Natural killer cell (primary cell): Measurements from ENCODE around the gene IMP4. TPM values are rescaled to one million over a fixed set of nuclear protein-coding genes. Genes with fewer than 3 reads are reported as not detected.
A peak's percentile ranks its signal among the peaks of the same experiment; 100 is the strongest.

Experiments
- ATAC-seq, 3 donors: fragments of 150-1000 bp in 2 of 3; fragments of 200-7000 bp in 1 of 3; cut with Tn5 transposase; 1 replicate in 1 of 3; 2 replicates in 2 of 3; pipeline ENCODE4 v1.10.0; 2021; ENCODE audit warnings: mild to moderate bottlenecking in 2 of 3, moderate library complexity in 2 of 3
- DNase-seq, 2 donors: peaks; one replicate each; pipeline versions ENCODE4 v3.0.0 to v3.0.0-alpha.2; 2013 to 2021; ENCODE audit warnings: mixed read lengths in 1 of 2
- H3K27ac ChIP-seq: one replicate; pipeline ENCODE4 v1.5.1; 2013; ENCODE audit warnings: mild to moderate bottlenecking, low read length
- H3K27me3 ChIP-seq: one replicate; pipeline ENCODE4 v1.6.1; 2013; ENCODE audit warnings: low read length; ENCODE audit not compliant: control insufficient read depth, insufficient read depth
- H3K36me3 ChIP-seq: one replicate; pipeline ENCODE4 v1.6.1; 2013; ENCODE audit warnings: low read length; ENCODE audit not compliant: control insufficient read depth, insufficient read depth
- H3K4me1 ChIP-seq: one replicate; pipeline ENCODE4 v1.6.1; 2013; ENCODE audit warnings: low read length; ENCODE audit not compliant: control insufficient read depth, insufficient read depth
- H3K4me3 ChIP-seq: one replicate; pipeline ENCODE4 v1.5.1; 2013; ENCODE audit warnings: low read length
- H3K9me3 ChIP-seq: one replicate; pipeline ENCODE4 v1.6.1; 2013; ENCODE audit warnings: low read length; ENCODE audit not compliant: control insufficient read depth, insufficient read depth
- H3K27ac Mint-ChIP-seq, 2 donors: one replicate each; pipeline ENCODE4 v1.8.0; 2022; ENCODE audit warnings: mild to moderate bottlenecking in 2 of 2, mixed read lengths in 2 of 2, moderate library complexity in 1 of 2
- H3K27me3 Mint-ChIP-seq, 2 donors: one replicate each; pipeline ENCODE4 v1.8.0; 2022; ENCODE audit warnings: low read depth in 2 of 2, mixed read lengths in 2 of 2
- H3K36me3 Mint-ChIP-seq: one replicate; pipeline ENCODE4 v1.8.0; 2022; ENCODE audit warnings: mixed read lengths
- H3K4me1 Mint-ChIP-seq, 2 donors: one replicate each; pipeline ENCODE4 v1.8.0; 2022; ENCODE audit warnings: mixed read lengths in 2 of 2
- H3K4me3 Mint-ChIP-seq: one replicate; pipeline ENCODE4 v1.8.0; 2022; ENCODE audit warnings: mild to moderate bottlenecking, moderate library complexity, mixed read lengths
- H3K9me3 Mint-ChIP-seq, 2 donors: one replicate each; pipeline ENCODE4 v1.8.0; 2022; ENCODE audit warnings: mixed read lengths in 2 of 2
- WGBS: methylation state at CpG from one replicate; pipeline ENCODE4 v1.1.7; 2013; ENCODE audit warnings: missing lambda C conversion rate; ENCODE audit not compliant: insufficient coverage; 5-methylcytosine and 5-hydroxymethylcytosine counted together
- intact Hi-C: fragments of 100-400 bp; cut with micrococcal nuclease; formaldehyde crosslinking; loops from one replicate; pipeline ENCODE4 v1.14.2; 2022
- total RNA-seq, 4 donors: library from RNA; stranded (reverse); fragments of 120-200 nt in 1 of 4; gene quantifications; one replicate each; pipeline versions ENCODE4 v1.2.3 to v1.2.4, GENCODE V29; 2013 to 2022
- TF ChIP-seq, protein P1 (sequence below): fragments of 200-600 bp; IDR thresholded peaks from one replicate; pipeline ENCODE4 v1.8.0; 2022; ENCODE audit warnings: antibody characterized with exemption

IMP4 gene
- total RNA-seq, 3 donors from 2014 or later (not counting 1 experiment from before 2014, with no cell fraction given), result 60.5 to 80.6 (median 72.9) TPM

DNA sequence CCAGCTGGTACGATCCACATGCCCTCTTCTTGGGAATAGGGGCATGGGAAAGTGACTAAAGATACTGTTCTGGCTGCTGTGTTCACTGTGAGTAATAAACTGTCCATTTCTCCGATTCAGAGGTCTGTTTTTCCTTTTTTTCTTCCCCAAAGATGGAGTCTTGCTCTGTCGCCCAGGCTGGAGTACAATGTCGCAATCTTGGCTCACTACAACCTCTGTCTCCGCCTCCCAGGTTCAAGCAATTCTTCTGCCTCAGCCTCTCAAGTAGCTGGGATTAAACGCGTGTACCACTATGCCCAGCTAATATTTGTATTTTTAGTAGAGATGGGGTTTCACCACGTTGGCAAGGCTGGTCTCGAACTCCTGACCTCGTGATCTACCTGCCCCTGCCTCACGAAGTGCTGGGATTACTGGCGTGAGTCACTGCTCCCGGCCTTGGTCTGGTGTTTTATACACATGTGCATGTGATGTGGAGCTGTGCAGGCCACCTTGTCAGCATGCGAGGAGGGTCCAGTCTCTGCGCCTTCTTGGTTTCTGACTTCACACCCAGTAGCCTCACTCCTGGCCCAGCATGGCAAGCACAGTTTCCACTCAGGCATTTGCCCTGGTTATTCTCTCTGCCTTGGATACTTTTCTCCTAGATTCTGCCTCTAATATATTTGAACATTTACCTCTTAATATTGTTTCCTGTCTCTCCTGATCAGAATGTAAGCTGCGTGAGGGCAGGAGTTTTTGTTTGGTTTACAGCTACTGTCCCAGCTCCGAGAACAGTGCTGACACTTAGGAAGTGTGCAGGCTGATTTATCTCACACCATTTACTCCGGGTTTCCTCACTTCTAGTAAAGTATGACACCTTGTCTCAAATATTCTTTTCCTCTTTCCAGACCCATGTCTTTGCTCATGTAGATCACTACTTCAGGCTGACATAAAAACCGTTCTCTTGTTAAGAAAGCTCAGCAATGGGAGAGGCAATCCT, 32.9 kb downstream of the IMP4 start:
- peaks cover 10% of the 10 kb centered on the region for H3K36me3 Mint-ChIP-seq
- H3K9me3 ChIP-seq, result no peaks in the 10 kb centered on the region
- H3K27me3 Mint-ChIP-seq, result no peaks in the 10 kb centered on the region
- no peaks in the 10 kb centered on the region for H3K9me3 Mint-ChIP-seq
- H3K4me3 Mint-ChIP-seq, result peak overlapping the region; percentile 87
- peaks cover 91% of the 10 kb centered on the region in 2 donors for H3K4me1 Mint-ChIP-seq
- no peak overlapping the region for H3K4me3 ChIP-seq
- no peak for ATAC-seq
- H3K36me3 ChIP-seq, result peaks cover 28% of the 10 kb centered on the region
- no peak overlapping the region for H3K27ac ChIP-seq
- WGBS, result 93% methylated on average over 18 of the region's 19 CpGs
- no peak for DNase-seq
- H3K4me1 ChIP-seq, result peaks cover 74% of the 10 kb centered on the region
- no peaks in the 10 kb centered on the region for H3K27me3 ChIP-seq
- peak overlapping the region; percentile 73 to 95 for H3K27ac Mint-ChIP-seq
- intact Hi-C loops, result no loop called here
- TF ChIP-seq, protein P1, sequence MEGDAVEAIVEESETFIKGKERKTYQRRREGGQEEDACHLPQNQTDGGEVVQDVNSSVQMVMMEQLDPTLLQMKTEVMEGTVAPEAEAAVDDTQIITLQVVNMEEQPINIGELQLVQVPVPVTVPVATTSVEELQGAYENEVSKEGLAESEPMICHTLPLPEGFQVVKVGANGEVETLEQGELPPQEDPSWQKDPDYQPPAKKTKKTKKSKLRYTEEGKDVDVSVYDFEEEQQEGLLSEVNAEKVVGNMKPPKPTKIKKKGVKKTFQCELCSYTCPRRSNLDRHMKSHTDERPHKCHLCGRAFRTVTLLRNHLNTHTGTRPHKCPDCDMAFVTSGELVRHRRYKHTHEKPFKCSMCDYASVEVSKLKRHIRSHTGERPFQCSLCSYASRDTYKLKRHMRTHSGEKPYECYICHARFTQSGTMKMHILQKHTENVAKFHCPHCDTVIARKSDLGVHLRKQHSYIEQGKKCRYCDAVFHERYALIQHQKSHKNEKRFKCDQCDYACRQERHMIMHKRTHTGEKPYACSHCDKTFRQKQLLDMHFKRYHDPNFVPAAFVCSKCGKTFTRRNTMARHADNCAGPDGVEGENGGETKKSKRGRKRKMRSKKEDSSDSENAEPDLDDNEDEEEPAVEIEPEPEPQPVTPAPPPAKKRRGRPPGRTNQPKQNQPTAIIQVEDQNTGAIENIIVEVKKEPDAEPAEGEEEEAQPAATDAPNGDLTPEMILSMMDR, result no peak

DNA sequence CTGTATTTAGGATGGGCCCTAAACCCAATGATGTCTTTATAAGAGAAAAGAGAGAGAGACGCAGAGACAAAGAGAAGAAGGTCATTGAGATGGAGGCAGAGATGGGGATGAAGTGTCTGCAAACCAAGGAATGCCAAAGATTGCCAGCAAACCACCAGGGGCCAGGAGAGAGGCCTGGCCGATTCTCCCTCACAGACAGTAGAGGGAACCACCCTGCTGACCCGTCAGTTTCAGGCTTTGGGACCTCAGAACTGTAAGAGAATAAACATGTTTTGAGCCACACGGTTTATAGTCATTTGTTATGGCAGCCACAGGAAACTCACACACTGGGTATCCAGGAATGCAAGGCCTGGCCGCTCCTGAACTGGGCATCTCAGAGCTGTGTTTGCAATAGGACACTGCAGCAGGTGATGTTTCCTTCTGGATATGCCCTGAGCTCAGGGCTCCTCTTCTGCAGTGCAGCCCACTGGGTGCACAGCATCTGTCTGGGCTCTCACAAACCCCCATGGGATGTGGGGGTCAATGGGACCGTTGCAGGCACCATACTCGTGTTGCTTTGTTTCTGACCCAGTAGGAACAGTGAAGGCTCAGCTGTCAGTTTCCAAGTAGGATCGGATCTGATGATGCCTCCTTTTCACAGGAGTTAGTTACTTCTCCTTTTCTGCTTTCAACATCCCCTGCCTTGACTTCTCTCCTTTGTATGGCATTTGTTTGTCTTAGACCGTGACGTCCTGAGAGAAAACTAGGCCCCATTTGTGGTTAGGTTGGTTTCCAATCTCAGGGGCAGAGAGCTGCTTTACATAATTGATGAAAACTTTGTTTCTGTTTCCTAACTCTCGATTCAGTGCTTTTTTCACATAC, 34.0 kb downstream of the IMP4 start:
- H3K4me1 Mint-ChIP-seq, result peaks cover 91% of the 10 kb centered on the region in 2 donors
- no peaks in the 10 kb centered on the region for H3K9me3 Mint-ChIP-seq
- Histone ChIP-seq H3K36me3 (peaks cover 28% of the 10 kb centered on the region), H3K4me3 (no peak overlapping the region), H3K27ac (peak overlapping the region; percentile 21), H3K27me3 (no peaks in the 10 kb centered on the region), H3K9me3 (no peaks in the 10 kb centered on the region), H3K4me1 (peaks cover 67% of the 10 kb centered on the region)
- peaks cover 10% of the 10 kb centered on the region for H3K36me3 Mint-ChIP-seq
- peak overlapping the region; percentile 62 for H3K4me3 Mint-ChIP-seq
- DNase-seq (no peak), ATAC-seq (no peak)
- TF ChIP-seq, protein P1, result no peak
- H3K27ac Mint-ChIP-seq, result peak overlapping the region; percentile 73 to 95
- intact Hi-C loops, result no loop called here
- WGBS, result 79% methylated on average over 8 of the region's 11 CpGs
- no peaks in the 10 kb centered on the region for H3K27me3 Mint-ChIP-seq

DNA sequence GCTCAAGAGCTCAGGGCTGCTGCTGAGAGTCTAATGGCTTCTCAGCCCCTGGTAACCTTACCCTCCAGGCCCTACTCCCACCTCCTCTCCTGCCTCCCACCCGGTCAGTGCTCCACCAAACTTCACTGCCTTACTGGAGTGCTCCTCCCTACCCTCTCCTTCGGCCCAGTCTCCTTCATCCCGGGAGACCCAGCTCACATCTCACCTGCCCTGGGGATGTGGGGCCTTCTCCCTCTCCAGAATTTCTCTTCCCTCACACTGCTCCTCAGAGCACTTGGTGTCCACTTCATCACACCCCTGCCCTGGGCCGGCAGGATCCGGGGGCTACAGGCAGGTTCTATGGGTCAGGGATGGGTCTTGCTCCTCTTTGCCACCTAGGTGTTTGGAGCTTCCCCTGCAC, 34.8 kb downstream of the IMP4 start:
- intact Hi-C loops, result no loop called here
- ATAC-seq (no peak), DNase-seq (no peak)
- no peaks in the 10 kb centered on the region for H3K9me3 ChIP-seq
- H3K27me3 ChIP-seq, result no peaks in the 10 kb centered on the region
- peak overlapping the region; percentile 73 to 95 for H3K27ac Mint-ChIP-seq
- H3K27ac ChIP-seq, result peak overlapping the region; percentile 10
- H3K4me1 Mint-ChIP-seq, result peaks cover 93 to 97% of the 10 kb centered on the region in 2 donors
- no peaks in the 10 kb centered on the region for H3K27me3 Mint-ChIP-seq
- no peak overlapping the region for H3K4me3 ChIP-seq
- TF ChIP-seq, protein P1, result no peak
- no peak overlapping the region for H3K4me3 Mint-ChIP-seq
- H3K9me3 Mint-ChIP-seq, result no peaks in the 10 kb centered on the region
- peaks cover 33% of the 10 kb centered on the region for H3K36me3 ChIP-seq
- WGBS, result 97% methylated on average over 5 of the region's 5 CpGs
- H3K4me1 ChIP-seq, result peaks cover 64% of the 10 kb centered on the region
- H3K36me3 Mint-ChIP-seq, result peaks cover 10% of the 10 kb centered on the region
